ENCODE data around the gene CARMIL1. TPM values are rescaled to one million over a fixed set of nuclear protein-coding genes. Genes with fewer than 3 reads are reported as not detected.

The CARMIL1 gene
- total and polyA plus RNA-seq, 4 donors: 22.9 to 41.0 (median 38.4) TPM

DNA sequence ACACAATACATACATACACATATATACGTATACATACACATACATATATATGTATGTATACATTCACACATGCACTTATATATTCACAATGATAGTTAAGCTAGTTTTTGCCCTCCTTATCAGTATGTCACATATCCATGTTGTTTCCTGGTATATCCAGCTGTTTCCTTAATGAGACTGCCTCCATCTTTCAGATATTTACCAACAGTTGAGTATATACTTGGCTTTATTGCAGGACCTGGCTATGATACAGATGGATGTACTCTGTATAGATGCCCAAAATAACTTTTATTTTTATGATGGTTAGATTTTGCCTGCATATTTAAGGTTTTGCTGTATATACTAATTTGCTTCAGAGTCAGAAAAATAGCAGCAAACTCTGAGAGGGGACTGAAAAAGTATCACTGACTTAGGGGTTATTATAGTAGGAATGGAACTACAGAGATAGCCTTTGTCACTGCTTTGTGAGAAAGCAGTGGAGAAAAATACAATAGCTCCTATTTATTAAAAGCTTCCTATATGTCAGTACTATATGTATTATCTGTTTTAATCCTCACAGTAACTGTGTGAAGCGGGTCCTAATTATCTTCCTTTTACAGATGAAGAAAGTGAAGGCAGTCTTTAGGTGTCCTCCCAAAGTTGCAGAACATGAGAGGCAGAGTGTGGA, 35.5 kb downstream of the CARMIL1 start:
- peak overlapping the region; percentile 10 for H3K27ac ChIP-seq (ENCODE audit: low read depth, low read length)
- H3K4me1 ChIP-seq (ENCODE audit: control insufficient read depth, insufficient read depth, low read length): peaks cover 16% of the 10 kb centered on the region
- no CpG with 5 or more reads among the region's 2 CpGs for WGBS (ENCODE audit: insufficient coverage)

DNA sequence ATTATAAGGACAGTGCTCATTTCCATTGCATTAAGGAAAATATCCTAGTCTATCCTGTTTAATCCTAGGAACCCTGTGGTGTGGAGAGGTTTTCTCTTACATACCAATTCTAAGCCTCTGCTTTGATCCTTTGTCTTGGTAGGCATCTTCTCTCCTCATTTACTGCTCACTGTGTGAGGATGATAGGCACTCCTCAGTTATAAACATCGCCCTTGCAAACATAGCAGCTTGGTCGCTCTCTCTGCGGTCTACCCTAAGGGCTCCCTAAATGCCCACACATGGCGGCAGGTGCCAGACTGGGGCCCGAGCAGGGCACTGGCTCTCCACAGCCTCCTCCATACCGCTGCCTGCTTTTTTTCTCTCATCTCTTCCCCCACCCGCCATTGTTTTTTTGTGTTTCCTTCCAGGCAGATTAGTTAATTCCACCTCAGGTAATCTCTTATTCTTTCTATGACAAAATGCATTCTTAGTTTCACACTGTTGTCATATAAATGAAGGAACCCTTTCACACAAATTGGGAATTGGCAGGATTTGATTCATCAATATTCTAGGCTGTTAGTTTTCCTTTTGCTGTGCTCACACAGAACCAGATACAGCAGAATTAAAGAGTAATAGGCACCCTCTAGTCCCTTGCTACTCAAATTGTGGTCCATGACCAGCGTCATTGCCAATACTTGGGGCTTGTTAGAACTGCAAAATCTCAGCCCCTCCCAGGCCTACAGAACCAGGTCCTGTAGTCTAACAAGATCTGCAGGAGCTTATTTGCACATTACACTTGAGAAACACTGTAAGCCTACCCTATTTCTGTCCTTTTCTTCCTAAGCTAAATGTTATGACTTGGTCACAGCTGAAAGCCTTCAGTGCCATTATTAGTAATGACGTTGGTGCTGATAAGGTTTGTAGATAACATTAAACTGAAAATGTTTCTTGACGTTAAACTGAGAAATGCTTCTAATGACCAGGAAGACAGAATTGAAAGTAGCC, 36.3 kb downstream of the CARMIL1 start:
- peak in 2 of 6 donors; percentile 48 to 60 for DNase-seq (ENCODE audit: low read depth in 4 of 6, low spot score in 6 of 6)
- H3K9me3 ChIP-seq (ENCODE audit: control insufficient read depth, insufficient read depth, low read length): no peaks in the 10 kb centered on the region
- no peaks in the 10 kb centered on the region for H3K36me3 ChIP-seq (ENCODE audit: control insufficient read depth, insufficient read depth, low read length)
- no peak overlapping the region for H3K4me3 ChIP-seq (ENCODE audit: low read depth, low read length)
- no peaks in the 10 kb centered on the region for H3K27me3 ChIP-seq (ENCODE audit: control insufficient read depth, insufficient read depth, low read length)
- H3K27ac ChIP-seq (ENCODE audit: low read depth, low read length): peak overlapping the region; percentile 10
- peaks cover 16% of the 10 kb centered on the region for H3K4me1 ChIP-seq (ENCODE audit: control insufficient read depth, insufficient read depth, low read length)
- 34% methylated on average over 10 of the region's 10 CpGs for WGBS (ENCODE audit: insufficient coverage)

More for the DNA sequence above, 35.5 kb downstream of the CARMIL1 start:
- no peaks in the 10 kb centered on the region for H3K36me3 ChIP-seq (ENCODE audit: control insufficient read depth, insufficient read depth, low read length)
- H3K4me3 ChIP-seq (ENCODE audit: low read depth, low read length): no peak overlapping the region
- H3K9me3 ChIP-seq (ENCODE audit: control insufficient read depth, insufficient read depth, low read length): no peaks in the 10 kb centered on the region
- no peak for DNase-seq (ENCODE audit: low read depth in 4 of 6, low spot score in 6 of 6)
- H3K27me3 ChIP-seq (ENCODE audit: control insufficient read depth, insufficient read depth, low read length): no peaks in the 10 kb centered on the region

- H3K9me3 ChIP-seq (ENCODE audit: control insufficient read depth, insufficient read depth, low read length): no peaks in the 10 kb centered on the region
- H3K27me3 ChIP-seq (ENCODE audit: control insufficient read depth, insufficient read depth, low read length): no peaks in the 10 kb centered on the region
- no peak for DNase-seq (ENCODE audit: low read depth in 4 of 6, low spot score in 6 of 6)
- no peaks in the 10 kb centered on the region for H3K36me3 ChIP-seq (ENCODE audit: control insufficient read depth, insufficient read depth, low read length)
- H3K27ac ChIP-seq (ENCODE audit: low read depth, low read length): no peak overlapping the region
- 43% methylated on average over 1 of the region's 4 CpGs for WGBS (ENCODE audit: insufficient coverage)
- no peak overlapping the region for H3K4me3 ChIP-seq (ENCODE audit: low read depth, low read length)
- peaks cover 16% of the 10 kb centered on the region for H3K4me1 ChIP-seq (ENCODE audit: control insufficient read depth, insufficient read depth, low read length)
Observed at GRCh38 chr6:25316626-25317025, 37.5 kb downstream of the CARMIL1 start.

- H3K27ac ChIP-seq (ENCODE audit: low read depth, low read length): no peak overlapping the region
- H3K9me3 ChIP-seq (ENCODE audit: control insufficient read depth, insufficient read depth, low read length): no peaks in the 10 kb centered on the region
- 58% methylated on average over 3 of the region's 6 CpGs for WGBS (ENCODE audit: insufficient coverage)
- H3K4me3 ChIP-seq (ENCODE audit: low read depth, low read length): no peak overlapping the region
- no peaks in the 10 kb centered on the region for H3K36me3 ChIP-seq (ENCODE audit: control insufficient read depth, insufficient read depth, low read length)
- no peak for DNase-seq (ENCODE audit: low read depth in 4 of 6, low spot score in 6 of 6)
- no peaks in the 10 kb centered on the region for H3K27me3 ChIP-seq (ENCODE audit: control insufficient read depth, insufficient read depth, low read length)
- peaks cover 14% of the 10 kb centered on the region for H3K4me1 ChIP-seq (ENCODE audit: control insufficient read depth, insufficient read depth, low read length)
Observed at GRCh38 chr6:25318589-25318988, 39.4 kb downstream of the CARMIL1 start.

- WGBS (ENCODE audit: insufficient coverage): 25% methylated on average over 1 of the region's 1 CpG
- no peak for DNase-seq (ENCODE audit: low read depth in 4 of 6, low spot score in 6 of 6)
- no peaks in the 10 kb centered on the region for H3K36me3 ChIP-seq (ENCODE audit: control insufficient read depth, insufficient read depth, low read length)
- no peak overlapping the region for H3K4me3 ChIP-seq (ENCODE audit: low read depth, low read length)
- H3K4me1 ChIP-seq (ENCODE audit: control insufficient read depth, insufficient read depth, low read length): peaks cover 10% of the 10 kb centered on the region
- no peaks in the 10 kb centered on the region for H3K27me3 ChIP-seq (ENCODE audit: control insufficient read depth, insufficient read depth, low read length)
- H3K27ac ChIP-seq (ENCODE audit: low read depth, low read length): no peak overlapping the region
- H3K9me3 ChIP-seq (ENCODE audit: control insufficient read depth, insufficient read depth, low read length): no peaks in the 10 kb centered on the region
Observed at GRCh38 chr6:25320459-25320858, 41.3 kb downstream of the CARMIL1 start.

DNA sequence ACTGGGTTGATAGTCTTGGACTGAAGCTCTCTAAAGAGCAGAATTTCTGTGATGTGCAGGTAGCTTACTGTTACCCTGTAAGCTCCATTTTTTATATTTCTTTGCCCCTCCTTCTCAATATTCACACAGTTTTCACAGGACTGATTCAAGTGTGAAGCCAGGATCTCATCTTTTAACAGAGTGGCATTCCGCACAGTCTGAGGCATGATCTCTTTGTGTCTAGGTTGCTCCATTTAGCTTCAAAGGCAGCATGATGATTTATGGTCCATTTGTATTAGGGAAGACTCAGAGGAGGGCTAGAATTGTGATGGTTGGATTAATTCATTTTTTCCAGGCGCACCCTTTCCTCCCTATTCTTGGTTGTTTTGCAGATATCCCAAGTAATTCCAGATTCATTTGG, 43.5 kb downstream of the CARMIL1 start:
- Histone ChIP-seq H3K36me3 (ENCODE audit: control insufficient read depth, insufficient read depth, low read length) (no peaks in the 10 kb centered on the region), H3K4me3 (ENCODE audit: low read depth, low read length) (no peak overlapping the region), H3K27me3 (ENCODE audit: control insufficient read depth, insufficient read depth, low read length) (no peaks in the 10 kb centered on the region), H3K9me3 (ENCODE audit: control insufficient read depth, insufficient read depth, low read length) (no peaks in the 10 kb centered on the region), H3K27ac (ENCODE audit: low read depth, low read length) (no peak overlapping the region), H3K4me1 (ENCODE audit: control insufficient read depth, insufficient read depth, low read length) (peaks cover 10% of the 10 kb centered on the region)
- no peak for DNase-seq (ENCODE audit: low read depth in 4 of 6, low spot score in 6 of 6)
- 40% methylated on average over 1 of the region's 2 CpGs for WGBS (ENCODE audit: insufficient coverage)

DNA sequence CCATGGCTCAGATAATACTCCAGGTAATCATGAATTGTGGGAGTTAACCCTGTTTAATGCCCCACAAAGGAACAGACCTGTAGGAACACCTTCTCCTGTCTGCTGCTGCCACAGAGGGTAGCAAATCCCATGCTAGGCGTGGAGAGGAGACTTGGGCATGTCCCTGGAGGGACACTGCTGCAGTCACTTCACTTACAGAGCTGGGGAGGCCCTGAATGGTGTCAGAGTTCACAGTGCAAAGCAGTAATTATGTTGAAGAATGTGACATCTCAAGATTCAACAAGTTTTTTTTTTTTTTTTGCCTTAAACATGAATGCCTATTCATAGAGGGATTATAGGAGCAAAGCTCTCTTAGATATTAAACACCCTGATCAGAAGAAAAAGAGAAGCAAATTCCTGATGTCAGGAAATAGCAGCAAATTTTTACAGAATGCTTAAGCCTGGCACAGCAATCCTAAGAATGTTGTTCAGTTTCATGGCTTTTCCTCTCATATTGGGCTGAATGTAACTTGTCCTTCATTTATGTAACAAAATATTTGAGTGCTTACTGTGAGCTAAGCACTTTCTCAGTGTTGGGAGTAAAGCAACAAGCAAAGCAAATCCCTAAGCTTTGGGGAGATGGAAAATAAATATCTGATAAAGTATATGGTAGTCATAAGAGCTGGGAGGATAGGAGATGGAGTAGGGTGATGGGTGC, 45.0 kb downstream of the CARMIL1 start:
- Histone ChIP-seq H3K27me3 (ENCODE audit: control insufficient read depth, insufficient read depth, low read length) (no peaks in the 10 kb centered on the region), H3K36me3 (ENCODE audit: control insufficient read depth, insufficient read depth, low read length) (no peaks in the 10 kb centered on the region), H3K27ac (ENCODE audit: low read depth, low read length) (no peak overlapping the region), H3K9me3 (ENCODE audit: control insufficient read depth, insufficient read depth, low read length) (no peaks in the 10 kb centered on the region), H3K4me3 (ENCODE audit: low read depth, low read length) (no peak overlapping the region), H3K4me1 (ENCODE audit: control insufficient read depth, insufficient read depth, low read length) (peaks cover 7% of the 10 kb centered on the region)
- 82% methylated on average over 1 of the region's 1 CpG for WGBS (ENCODE audit: insufficient coverage)
- DNase-seq (ENCODE audit: low read depth in 4 of 6, low spot score in 6 of 6): no peak

DNA sequence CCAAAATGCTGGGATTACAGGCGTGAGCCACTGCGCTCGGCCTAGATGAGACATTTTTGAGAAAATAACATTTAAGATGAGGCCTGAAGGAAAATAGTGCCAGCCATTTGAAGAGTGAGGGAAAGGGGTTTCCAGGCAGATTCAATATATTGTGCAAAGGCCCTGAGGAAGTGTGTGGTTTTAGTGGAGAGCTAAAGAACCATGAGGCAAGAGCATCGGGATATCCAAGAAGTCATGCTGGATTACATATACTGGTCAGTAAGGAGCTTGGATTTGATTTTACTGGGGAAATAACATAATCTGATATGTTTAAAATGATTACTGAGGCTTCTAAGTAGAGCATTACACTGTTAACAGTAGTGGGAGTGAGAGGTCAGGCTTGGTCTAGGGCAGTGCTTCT, 47.0 kb downstream of the CARMIL1 start:
- H3K9me3 ChIP-seq (ENCODE audit: control insufficient read depth, insufficient read depth, low read length): no peaks in the 10 kb centered on the region
- no peak overlapping the region for H3K4me3 ChIP-seq (ENCODE audit: low read depth, low read length)
- DNase-seq (ENCODE audit: low read depth in 4 of 6, low spot score in 6 of 6): no peak
- H3K27me3 ChIP-seq (ENCODE audit: control insufficient read depth, insufficient read depth, low read length): no peaks in the 10 kb centered on the region
- peaks cover 10% of the 10 kb centered on the region for H3K4me1 ChIP-seq (ENCODE audit: control insufficient read depth, insufficient read depth, low read length)
- no peaks in the 10 kb centered on the region for H3K36me3 ChIP-seq (ENCODE audit: control insufficient read depth, insufficient read depth, low read length)
- 100% methylated on average over 4 of the region's 4 CpGs for WGBS (ENCODE audit: insufficient coverage)
- no peak overlapping the region for H3K27ac ChIP-seq (ENCODE audit: low read depth, low read length)

- no peak for DNase-seq (ENCODE audit: low read depth in 4 of 6, low spot score in 6 of 6)
- Histone ChIP-seq H3K36me3 (ENCODE audit: control insufficient read depth, insufficient read depth, low read length) (no peaks in the 10 kb centered on the region), H3K9me3 (ENCODE audit: control insufficient read depth, insufficient read depth, low read length) (no peaks in the 10 kb centered on the region), H3K27me3 (ENCODE audit: control insufficient read depth, insufficient read depth, low read length) (no peaks in the 10 kb centered on the region), H3K4me3 (ENCODE audit: low read depth, low read length) (no peak overlapping the region), H3K27ac (ENCODE audit: low read depth, low read length) (no peak overlapping the region), H3K4me1 (ENCODE audit: control insufficient read depth, insufficient read depth, low read length) (peaks cover 10% of the 10 kb centered on the region)
- 82% methylated on average over 4 of the region's 4 CpGs for WGBS (ENCODE audit: insufficient coverage)
Observed at GRCh38 chr6:25326960-25327359, 47.8 kb downstream of the CARMIL1 start.
